GM10847 (cell line): Measurements from ENCODE around the gene UBR3.

ENCODE experiments used
- POLR2A ChIP-seq: IDR thresholded peaks from 2 replicates; pipeline ENCODE4 v1.6.1; 2011; ENCODE audit not compliant: insufficient read length; ENCODE audit errors: extremely low read depth

UBR3 gene

DNA sequence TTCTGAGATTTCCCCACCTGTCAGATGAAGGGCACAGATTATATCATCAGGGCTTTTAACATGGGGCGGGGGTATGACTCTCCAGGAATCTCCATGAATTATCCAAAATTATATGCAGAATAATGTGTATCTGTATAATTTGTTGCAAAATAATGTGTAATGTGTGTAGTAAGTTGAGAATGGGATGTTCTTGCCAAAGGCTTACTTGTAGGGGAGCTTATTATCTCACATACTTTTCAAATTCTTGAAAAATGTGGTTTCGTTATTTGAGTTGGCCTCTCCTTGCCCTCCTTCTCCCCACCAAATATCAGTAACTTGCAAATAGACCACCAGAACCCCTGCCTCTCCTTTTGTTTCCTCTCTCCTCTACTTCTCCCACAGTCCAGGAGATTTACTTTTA lies 35.6 kb downstream of the UBR3 start:
- no peak for TF ChIP-seq POLR2A

DNA sequence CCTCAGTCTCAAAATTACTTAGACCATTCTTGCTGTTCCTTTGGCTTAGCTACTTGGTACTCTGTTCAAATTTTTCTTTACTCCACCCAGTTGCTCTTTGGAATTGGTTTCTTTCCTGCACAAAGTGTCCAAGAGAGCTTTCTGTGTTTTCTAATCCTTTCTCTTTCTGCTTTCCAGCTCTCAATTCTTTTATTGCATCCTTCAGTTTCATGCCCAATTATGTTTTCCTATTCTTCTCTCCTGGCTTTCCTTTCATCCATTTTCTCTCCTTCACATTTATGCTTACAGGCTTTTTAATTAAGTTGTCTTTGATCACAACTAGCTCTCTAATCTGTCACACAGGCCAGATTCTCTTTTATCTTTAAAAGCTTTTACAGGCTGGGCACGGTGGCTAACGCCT lies 38.2 kb downstream of the UBR3 start:
- TF ChIP-seq POLR2A, result no peak

DNA sequence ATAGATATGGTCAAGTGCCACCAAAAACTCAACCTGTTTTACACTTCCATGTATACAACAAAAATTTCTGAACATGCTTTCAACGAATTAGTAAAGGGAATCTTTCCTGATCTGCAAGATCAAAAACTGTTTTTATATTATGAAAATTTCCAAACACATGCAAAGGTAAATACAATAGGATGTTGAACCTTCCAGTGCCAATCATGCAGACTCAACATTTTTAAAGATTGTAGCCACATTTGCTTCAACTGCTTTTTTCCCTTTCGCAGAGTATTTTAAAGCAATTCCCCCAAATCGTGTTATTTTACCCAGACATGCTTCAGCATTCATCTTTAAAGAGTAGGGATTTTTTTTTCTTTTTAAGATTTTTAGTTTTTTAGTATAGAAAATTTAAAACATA lies 40.3 kb downstream of the UBR3 start:
- no peak for TF ChIP-seq POLR2A

DNA sequence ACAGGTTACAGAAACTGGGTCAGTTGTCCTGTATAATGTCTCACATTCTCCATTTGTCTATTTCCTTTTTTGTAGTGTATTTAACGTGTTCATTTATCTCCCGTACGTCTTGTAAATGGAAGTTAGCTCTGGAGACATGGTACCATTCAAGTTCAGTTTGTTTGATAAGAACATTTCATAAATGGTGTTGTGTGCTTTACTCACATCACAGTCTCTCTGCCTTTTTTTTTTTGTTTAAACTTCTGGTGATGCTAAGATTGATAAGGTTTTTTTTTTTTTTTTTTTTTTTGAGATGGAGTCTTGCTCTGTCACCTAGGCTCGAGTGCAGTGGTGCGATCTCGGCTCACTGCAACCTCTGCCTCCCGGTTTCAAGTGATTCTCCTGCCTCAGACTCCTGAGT lies 41.7 kb downstream of the UBR3 start:
- TF ChIP-seq POLR2A, result no peak

GRCh38 chr2:169871994-169872393 lies 44.7 kb downstream of the UBR3 start:
- no peak for TF ChIP-seq POLR2A

DNA sequence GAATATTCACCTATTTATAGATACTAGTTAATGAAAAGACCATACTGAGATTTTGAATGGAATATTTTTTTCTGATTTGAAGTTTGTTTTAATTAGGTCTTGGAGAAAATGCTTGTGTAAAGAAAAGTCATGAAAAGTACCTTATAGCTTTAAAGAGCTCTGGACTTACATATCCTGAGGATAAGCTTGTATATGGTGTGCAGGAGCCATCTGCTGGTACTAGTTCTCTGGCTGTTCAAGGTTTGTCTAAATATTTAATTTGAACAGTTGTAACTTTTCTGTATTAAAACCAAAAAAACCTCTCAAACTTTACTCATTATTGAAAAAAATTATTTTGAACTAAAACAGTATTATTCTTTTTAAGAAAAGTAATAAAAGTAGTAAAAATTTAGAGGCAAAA lies 50.1 kb downstream of the UBR3 start:
- no peak for TF ChIP-seq POLR2A

DNA sequence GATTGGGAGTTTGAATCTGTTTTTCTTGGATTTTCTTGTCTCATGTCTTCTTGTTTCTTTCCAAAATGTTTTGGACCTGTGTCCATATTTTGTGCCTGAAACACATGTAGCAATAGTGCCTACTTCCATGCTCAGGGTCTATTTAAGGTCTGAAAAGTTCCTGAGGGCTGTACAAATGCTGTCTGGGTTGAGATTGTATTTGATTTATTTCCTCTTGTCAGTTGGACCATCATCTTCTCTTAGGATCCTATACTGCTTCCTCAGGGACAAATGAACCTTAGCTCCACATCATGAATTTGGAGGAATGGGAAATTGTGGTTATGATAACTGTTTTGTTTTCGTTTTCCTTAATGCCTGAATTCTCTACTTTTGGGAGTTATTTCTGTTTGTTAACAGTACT lies 59.9 kb downstream of the UBR3 start:
- no peak for TF ChIP-seq POLR2A

GRCh38 chr2:169891593-169892298 lies 64.5 kb downstream of the UBR3 start:
- no peak for TF ChIP-seq POLR2A

DNA sequence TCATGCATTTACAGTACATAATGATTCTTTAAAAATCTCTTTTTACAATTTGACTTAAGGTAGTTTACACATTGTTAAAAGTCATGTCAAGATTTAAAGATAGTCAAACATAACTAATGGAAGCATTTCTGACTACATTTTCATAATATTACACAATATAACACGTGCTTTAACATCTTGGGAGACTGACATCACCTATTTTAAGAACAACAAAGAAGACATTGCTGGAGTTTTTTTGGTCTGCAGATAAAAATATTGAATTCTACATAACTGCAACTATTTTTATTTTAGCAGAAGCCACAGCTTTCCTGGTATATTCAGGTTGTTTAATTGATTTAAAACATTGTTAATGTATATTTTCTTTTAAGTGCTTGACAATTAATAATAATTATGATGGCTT lies 65.7 kb downstream of the UBR3 start:
- TF ChIP-seq POLR2A, result no peak

DNA sequence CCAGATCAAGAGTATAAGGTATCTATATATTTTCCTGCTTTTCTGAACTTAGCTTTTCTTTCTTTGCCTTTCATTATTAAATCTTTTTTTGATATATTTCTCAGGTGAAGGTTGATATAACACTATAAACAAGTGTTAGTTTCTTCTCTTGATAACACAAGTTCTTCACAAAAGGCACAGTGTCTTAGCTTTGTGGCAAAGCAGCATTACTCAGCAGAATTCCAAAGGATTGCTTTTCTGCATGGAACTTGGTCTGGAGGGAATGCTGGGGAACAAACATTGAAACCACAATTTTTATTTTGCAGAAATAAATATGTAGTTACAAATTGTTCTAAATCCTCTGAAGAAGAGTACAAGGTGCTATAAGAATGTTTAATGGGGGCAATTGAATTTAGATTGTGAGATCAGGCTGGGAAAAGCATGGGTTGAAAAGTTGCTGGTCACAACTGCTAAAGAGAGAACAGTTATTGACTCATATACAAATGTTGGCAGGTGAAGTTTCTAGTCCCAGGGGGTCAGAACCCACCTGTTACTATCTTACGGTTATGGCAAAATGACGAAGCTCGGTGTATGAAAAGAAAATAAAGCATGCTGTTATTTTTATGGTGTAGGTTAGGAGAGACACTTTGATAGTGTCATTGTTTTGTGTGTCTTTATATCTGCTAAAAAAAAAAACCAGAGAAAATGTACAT lies 68.2 kb downstream of the UBR3 start:
- TF ChIP-seq POLR2A, result no peak

GRCh38 chr2:169897834-169898233 lies 70.6 kb downstream of the UBR3 start:
- no peak for TF ChIP-seq POLR2A

- no peak for TF ChIP-seq POLR2A
Observed at GRCh38 chr2:169900686-169901085, 73.4 kb downstream of the UBR3 start.

- no peak for TF ChIP-seq POLR2A
Observed at GRCh38 chr2:169906731-169907130, 79.5 kb downstream of the UBR3 start.

DNA sequence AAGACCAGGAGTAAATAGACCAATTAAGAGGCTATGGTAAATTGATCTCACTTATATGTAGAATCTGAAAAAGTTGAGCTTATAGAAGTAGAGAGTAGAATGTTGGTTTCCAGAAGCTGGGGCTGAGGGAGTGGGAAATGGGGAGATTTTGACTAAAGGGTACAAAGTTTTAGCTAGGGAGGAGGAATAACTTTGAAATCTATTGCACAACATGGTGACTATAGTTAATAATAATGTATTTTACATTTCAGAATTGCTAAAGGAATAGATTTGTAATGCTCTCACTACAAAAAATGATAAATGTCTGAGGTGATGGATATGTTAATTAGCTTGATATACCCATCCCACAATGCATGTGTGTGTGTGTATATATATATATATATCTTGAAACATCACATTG lies 82.1 kb downstream of the UBR3 start:
- no peak for TF ChIP-seq POLR2A

DNA sequence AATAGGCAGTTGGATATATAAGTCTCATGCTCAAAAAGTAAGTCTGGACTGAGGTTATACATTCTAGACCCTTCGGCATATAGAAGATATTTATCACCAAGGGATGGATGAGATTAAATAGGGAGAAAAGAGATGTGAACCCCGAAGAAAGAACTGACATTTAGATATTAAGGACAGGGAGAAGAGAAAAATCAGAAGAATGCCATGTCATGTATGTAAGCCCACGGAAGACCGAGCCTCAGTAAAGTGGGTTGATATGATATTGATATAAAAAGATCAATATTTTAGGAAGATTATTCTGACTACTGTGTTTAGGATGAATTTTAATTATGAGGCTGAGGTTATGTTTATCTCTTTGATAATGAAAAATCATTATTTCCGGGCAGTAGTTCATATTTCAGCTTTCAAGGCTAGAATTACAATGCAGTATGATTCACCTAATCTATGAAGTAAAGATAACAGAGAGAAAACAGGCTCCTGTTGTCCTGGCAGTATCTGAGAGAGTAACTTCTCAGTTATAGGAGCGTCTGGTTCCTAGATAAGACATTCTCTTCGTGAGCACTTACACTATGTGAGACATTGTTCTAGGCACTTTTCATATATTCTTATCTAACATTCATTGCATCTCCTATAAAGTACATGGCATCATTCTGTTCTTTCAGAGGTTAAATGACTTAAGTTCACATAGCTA lies 83.0 kb downstream of the UBR3 start:
- no peak for TF ChIP-seq POLR2A

DNA sequence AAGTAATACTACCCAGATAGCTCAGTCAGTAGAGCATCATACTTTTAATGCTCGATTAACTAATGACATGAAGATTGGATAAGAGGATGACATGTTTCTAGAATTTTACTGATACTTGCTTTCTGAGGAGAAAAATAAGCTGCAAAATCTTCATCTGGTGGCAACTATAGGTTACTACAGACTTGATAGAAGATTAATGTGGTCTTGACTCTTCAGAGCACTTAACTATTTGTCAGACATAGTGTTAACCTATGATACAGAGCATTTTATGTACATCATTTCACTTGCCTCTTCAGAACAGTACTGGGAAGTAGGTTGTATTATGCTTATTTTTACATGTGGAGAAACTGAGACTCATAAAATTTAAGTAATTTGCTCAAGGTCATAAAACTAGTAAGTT lies 83.9 kb downstream of the UBR3 start:
- no peak for TF ChIP-seq POLR2A
